Endometrial microvascular endothelial cells (primary cell): ENCODE results near the gene HLF. TPM values are rescaled to one million over a fixed set of nuclear protein-coding genes. Genes with fewer than 3 reads are reported as not detected.

Source experiments
- in situ Hi-C: cut with HindIII; loops from 2 replicates; pipeline ENCODE4 v1.10.0; 2017; ENCODE audit warnings: low sequenced_read_pairs, low pct_unique_long_range_greater_than_20kb; ENCODE audit errors: inconsistent ontology term
- total RNA-seq: library from RNA; depleted of rRNA; stranded (reverse); fragments of >200 nt; gene quantifications from one replicate; pipeline ENCODE4 v1.2.3, GENCODE V29; 2015; ENCODE audit errors: inconsistent ontology term

Gene HLF
- total RNA-seq, 1 donor from 2014 or later = not detected

- in situ Hi-C loops = no loop called here
These were observed 8.2 kb downstream of the HLF start for GRCh38 chr17:55272711-55273578.

GRCh38 chr17:55273579-55274354 lies 9.0 kb downstream of the HLF start:
- in situ Hi-C loops = no loop called here

- in situ Hi-C loops = no loop called here
These were observed 9.8 kb downstream of the HLF start for GRCh38 chr17:55274355-55275255.

- in situ Hi-C loops = no loop called here
These were observed 11.4 kb downstream of the HLF start for GRCh38 chr17:55275894-55276804.

- in situ Hi-C loops = no loop called here
These were observed 13.6 kb downstream of the HLF start for GRCh38 chr17:55278173-55278961.

GRCh38 chr17:55279203-55279602 lies 14.4 kb downstream of the HLF start:
- in situ Hi-C loops = no loop called here

GRCh38 chr17:55279788-55280187 lies 15.0 kb downstream of the HLF start:
- in situ Hi-C loops = no loop called here

- in situ Hi-C loops = no loop called here
These were observed 15.5 kb downstream of the HLF start for GRCh38 chr17:55280212-55280611.

GRCh38 chr17:55281649-55282378 lies 17.1 kb downstream of the HLF start:
- in situ Hi-C loops = no loop called here

GRCh38 chr17:55282379-55282702 lies 17.6 kb downstream of the HLF start:
- in situ Hi-C loops = no loop called here

GRCh38 chr17:55282741-55283140 lies 18.0 kb downstream of the HLF start:
- in situ Hi-C loops = no loop called here

GRCh38 chr17:55283256-55283965 lies 18.7 kb downstream of the HLF start:
- in situ Hi-C loops = no loop called here

- in situ Hi-C loops = no loop called here
These were observed 19.5 kb downstream of the HLF start for GRCh38 chr17:55284001-55284884.

- in situ Hi-C loops = no loop called here
These were observed 20.2 kb downstream of the HLF start for GRCh38 chr17:55284944-55285339.
